ENCODE results near the gene ARHGAP19.

GRCh38 chr10:97307866-97308780, 15.7 kb upstream of the ARHGAP19 start:
- TF ChIP-seq, protein P1, sequence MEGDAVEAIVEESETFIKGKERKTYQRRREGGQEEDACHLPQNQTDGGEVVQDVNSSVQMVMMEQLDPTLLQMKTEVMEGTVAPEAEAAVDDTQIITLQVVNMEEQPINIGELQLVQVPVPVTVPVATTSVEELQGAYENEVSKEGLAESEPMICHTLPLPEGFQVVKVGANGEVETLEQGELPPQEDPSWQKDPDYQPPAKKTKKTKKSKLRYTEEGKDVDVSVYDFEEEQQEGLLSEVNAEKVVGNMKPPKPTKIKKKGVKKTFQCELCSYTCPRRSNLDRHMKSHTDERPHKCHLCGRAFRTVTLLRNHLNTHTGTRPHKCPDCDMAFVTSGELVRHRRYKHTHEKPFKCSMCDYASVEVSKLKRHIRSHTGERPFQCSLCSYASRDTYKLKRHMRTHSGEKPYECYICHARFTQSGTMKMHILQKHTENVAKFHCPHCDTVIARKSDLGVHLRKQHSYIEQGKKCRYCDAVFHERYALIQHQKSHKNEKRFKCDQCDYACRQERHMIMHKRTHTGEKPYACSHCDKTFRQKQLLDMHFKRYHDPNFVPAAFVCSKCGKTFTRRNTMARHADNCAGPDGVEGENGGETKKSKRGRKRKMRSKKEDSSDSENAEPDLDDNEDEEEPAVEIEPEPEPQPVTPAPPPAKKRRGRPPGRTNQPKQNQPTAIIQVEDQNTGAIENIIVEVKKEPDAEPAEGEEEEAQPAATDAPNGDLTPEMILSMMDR (IDR thresholded peaks at IDR 0.05; ENCODE audit: low read length), result no peak
- TF ChIP-seq EZH2phosphoT487 (IDR thresholded peaks at IDR 0.05; ENCODE audit: low read length) (no peak), EZH2 (optimal IDR thresholded peaks at IDR 0.05; ENCODE audit: low read depth, low read length) (no peak)
